K562 (cell line): Measurements from ENCODE around the gene COL1A1.

Source experiments
- CEBPB ChIP-seq: fragments of 450-650 bp; IDR thresholded peaks from 2 replicates; pipeline ENCODE4 v1.6.1; 2016; ENCODE audit warnings: missing genetic modification characterization, missing compliant biosample characterization
- CTCF ChIP-seq, 3 experiments: IDR thresholded peaks in 2 of 3; conservative IDR thresholded peaks in 1 of 3; 2 replicates each; pipeline ENCODE4 v1.5.1; 2011 to 2012; ENCODE audit warnings: low read length in 3 of 3, mild to moderate bottlenecking in 3 of 3, control low read depth in 2 of 3, improper control_type of control experiment in 1 of 3, inconsistent platforms in 1 of 3, low read depth in 1 of 3, mixed read lengths in 1 of 3, moderate library complexity in 1 of 3; ENCODE audit not compliant: insufficient read depth in 2 of 3
- FOSL1 ChIP-seq: fragments of 200-800 bp; sonication (Bioruptor generic); conservative IDR thresholded peaks from 2 replicates; pipeline ENCODE4 v1.6.1; 2016; ENCODE audit warnings: missing genetic modification characterization, missing compliant biosample characterization
- HMG20B ChIP-seq: fragments of 250-450 bp; sonication (Bioruptor Pico); IDR thresholded peaks from 2 replicates; pipeline ENCODE4 v1.5.0; 2021; ENCODE audit warnings: mild to moderate bottlenecking
- IRF2 ChIP-seq: sonication (generic); formaldehyde crosslinking; IDR thresholded peaks from 2 replicates; pipeline ENCODE4 v1.8.1; 2022; ENCODE audit warnings: mild to moderate bottlenecking, missing genetic modification reagents
- PHF21A ChIP-seq: fragments of 450-650 bp; IDR thresholded peaks from 2 replicates; pipeline ENCODE4 v1.6.1; 2017; ENCODE audit warnings: low read depth, borderline replicate concordance
- ZBTB12 ChIP-seq: fragments of 250-450 bp; sonication (Bioruptor Pico); IDR thresholded peaks from 2 replicates; pipeline ENCODE4 v1.4.0; 2020
- ZFP91 ChIP-seq: sonication (generic); formaldehyde crosslinking; IDR thresholded peaks from 2 replicates; pipeline ENCODE4 v1.8.0; 2022; ENCODE audit warnings: mild to moderate bottlenecking, missing genetic modification reagents
- ZKSCAN8 ChIP-seq: fragments of 200-800 bp; sonication (Bioruptor generic); IDR thresholded peaks from 2 replicates; pipeline ENCODE4 v1.6.1; 2016; ENCODE audit warnings: missing genetic modification characterization, missing compliant biosample characterization

GRCh38 chr17:50241431-50241830, 40.0 kb upstream of the COL1A1 start:
- TF ChIP-seq CTCF (IDR thresholded peaks at IDR 0.05 in 2 of 3, conservative IDR thresholded peaks at IDR 0.05 in 1 of 3; ENCODE audit: insufficient read depth in 2 of 3, low read depth in 1 of 3, low read length in 3 of 3) = no peak
- TF ChIP-seq IRF2 (CRISPR knock-in tag) = no peak
- TF ChIP-seq HMG20B (CRISPR knock-in tag) = no peak
- TF ChIP-seq ZKSCAN8 = no peak
- TF ChIP-seq ZBTB12 = no peak
- no peak for TF ChIP-seq CEBPB (tag)
- no peak for TF ChIP-seq PHF21A
- TF ChIP-seq ZFP91 (CRISPR knock-in tag) = no peak
- TF ChIP-seq FOSL1 (tag) = no peak
